Omental fat pad (tissue), 4 donors: ENCODE data around the gene PALD1. TPM values are rescaled to one million over a fixed set of nuclear protein-coding genes. Genes with fewer than 3 reads are reported as not detected.

Experiments
- ATAC-seq: fragments of 150-250 bp; one replicate; pipeline ENCODE4 v1.9.1; 2016; ENCODE audit warnings: mild to moderate bottlenecking, moderate library complexity; ENCODE audit not compliant: low FRiP score
- DNase-seq: peaks from one replicate; pipeline ENCODE4 v3.0.0-alpha.2; 2019; ENCODE audit warnings: low spot score
- total RNA-seq, 4 donors: library from RNA; depleted of rRNA; stranded (reverse); fragments of >200 nt; gene quantifications; one replicate each; pipeline ENCODE4 v1.1.0, GENCODE V29; 2016
- TF ChIP-seq, protein P1 (sequence below), 3 donors: fragments of 450-650 bp; IDR thresholded peaks; one replicate each; pipeline ENCODE4 v1.5.1; 2016 to 2017; ENCODE audit warnings: antibody characterized with exemption in 3 of 3, mild to moderate bottlenecking in 3 of 3, moderate library complexity in 2 of 3

The PALD1 gene
- total RNA-seq, 4 donors from 2014 or later: 3.3 to 12.1 (median 8.0) TPM

DNA sequence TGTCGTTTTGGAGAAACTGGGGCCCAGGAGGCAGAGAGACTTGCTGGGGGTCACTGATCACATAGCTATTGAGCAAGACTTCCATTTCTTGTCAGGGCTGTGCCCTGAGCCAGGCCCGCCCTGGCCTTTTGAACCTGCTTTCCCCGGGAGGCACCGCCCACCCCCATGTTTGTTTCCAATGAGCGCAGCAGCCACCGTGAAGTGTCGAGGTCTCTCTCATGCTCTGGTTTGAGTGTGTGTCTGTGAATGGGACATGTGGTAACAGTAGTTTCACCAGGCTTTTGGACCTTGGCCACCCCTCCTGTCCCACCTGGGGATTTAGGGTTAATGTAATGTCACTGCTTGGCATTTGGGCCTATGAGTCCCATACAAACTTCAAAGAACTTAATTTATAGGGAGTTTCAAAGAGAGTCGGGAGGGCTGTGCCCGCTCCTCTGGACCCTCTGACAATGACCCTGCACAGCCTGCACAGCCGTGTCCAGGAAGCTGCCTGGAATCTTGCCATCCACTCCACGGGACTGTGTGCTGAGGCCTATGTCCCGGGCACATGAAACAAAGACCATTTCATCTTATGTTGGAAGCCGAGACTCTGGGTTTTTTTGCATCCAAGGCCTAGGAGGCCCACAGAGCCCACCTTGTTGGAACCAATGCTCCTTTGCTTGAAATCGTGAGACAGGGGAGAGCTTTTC, 117.7 kb downstream of the PALD1 start:
- no peak for ATAC-seq
- no peak for DNase-seq
- TF ChIP-seq, protein P1, sequence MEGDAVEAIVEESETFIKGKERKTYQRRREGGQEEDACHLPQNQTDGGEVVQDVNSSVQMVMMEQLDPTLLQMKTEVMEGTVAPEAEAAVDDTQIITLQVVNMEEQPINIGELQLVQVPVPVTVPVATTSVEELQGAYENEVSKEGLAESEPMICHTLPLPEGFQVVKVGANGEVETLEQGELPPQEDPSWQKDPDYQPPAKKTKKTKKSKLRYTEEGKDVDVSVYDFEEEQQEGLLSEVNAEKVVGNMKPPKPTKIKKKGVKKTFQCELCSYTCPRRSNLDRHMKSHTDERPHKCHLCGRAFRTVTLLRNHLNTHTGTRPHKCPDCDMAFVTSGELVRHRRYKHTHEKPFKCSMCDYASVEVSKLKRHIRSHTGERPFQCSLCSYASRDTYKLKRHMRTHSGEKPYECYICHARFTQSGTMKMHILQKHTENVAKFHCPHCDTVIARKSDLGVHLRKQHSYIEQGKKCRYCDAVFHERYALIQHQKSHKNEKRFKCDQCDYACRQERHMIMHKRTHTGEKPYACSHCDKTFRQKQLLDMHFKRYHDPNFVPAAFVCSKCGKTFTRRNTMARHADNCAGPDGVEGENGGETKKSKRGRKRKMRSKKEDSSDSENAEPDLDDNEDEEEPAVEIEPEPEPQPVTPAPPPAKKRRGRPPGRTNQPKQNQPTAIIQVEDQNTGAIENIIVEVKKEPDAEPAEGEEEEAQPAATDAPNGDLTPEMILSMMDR (IDR thresholded peaks at IDR 0.05): no peak

DNA sequence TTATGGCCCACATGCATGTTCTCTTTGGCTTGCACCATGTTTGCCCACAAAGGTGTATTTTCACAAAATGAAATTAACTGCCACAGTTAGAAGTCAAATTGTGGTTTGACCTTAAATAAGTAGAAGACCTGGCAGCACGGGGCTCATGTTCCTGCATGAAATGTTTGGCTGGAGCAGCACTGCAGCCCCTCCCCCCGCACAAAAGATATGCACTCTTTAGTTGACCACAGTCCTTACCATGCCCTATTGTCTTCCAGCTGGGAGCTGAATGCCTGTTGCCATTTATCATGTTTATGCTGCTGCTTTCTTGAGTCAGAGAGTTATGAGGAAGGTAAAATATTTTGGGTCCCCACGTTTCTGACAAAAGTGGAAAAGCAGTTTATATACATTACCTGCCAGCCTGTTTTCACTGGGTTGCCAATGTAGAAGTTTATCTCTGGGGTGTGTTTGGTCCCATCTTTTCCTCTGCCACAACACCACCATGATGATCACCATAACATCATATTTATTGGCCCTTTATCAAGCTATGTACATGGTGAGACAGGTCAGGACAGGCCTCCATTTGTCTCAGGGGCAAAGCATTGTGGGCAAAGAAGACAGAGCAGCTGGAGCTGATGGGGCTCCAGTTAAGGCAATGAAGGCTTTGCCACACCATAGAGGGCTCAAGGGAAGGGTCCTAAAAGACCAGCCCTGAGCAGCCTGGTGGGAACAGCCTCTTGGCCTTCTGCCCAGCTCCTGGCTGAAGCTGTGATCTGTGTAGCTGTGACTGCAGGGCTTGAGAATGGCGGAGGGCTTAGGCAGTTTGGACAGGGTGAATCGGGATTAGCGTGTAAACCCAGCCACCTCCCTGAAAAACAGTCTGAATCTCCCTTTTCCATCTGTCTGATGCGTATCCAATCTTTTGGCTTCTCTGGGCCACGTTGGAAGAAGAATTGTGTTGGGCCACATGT, 118.6 kb downstream of the PALD1 start:
- DNase-seq (no peak), ATAC-seq (no peak)
- TF ChIP-seq, protein P1 (IDR thresholded peaks at IDR 0.05): no peak

DNA sequence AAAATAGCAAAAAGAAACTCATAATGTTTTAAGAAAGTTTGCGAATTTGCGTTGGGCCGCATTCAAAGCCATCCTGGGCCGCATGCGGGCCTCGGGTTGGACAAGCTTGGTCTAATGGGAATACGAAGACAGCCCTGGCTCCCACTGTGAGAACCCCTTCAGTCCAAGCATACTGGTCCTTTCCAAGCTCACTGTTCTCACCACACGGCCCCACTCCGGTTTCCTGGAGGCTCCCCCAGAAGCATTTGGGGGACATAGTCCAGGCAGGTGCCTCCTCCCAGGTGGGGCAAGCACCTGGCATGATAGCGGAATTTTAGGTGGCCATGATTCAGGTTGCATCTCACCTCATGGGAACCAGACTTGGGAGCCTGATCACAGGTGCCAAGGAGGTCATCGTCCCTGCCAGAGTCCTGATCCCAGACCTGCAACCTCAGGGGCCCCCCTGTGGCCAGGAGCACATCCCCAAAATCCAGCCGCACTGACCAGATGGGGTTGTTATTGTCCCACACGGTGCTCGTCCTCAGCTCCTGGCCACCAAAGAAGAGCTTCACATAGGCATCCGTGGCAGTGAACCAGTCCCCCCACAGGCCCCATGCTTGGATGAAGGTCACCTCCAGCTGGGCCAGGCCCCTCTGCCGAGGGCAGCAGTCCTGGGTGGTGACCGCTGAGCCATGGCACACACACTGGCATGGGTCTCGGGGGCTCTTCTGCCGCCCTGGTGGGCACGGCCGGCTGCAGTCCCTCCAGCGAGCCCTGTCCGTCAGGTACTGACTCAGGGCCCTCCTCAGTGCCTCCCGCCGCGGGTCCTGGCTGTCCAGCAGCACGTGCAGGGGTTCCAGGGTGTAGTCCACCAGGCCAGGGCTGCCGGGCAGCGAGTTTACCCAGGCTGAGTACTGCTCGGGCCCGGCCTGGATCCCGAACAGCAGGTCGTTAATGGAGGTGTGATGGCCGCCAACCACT, 119.6 kb downstream of the PALD1 start:
- DNase-seq (no peak), ATAC-seq (no peak)
- TF ChIP-seq, protein P1 (IDR thresholded peaks at IDR 0.05): no peak

DNA sequence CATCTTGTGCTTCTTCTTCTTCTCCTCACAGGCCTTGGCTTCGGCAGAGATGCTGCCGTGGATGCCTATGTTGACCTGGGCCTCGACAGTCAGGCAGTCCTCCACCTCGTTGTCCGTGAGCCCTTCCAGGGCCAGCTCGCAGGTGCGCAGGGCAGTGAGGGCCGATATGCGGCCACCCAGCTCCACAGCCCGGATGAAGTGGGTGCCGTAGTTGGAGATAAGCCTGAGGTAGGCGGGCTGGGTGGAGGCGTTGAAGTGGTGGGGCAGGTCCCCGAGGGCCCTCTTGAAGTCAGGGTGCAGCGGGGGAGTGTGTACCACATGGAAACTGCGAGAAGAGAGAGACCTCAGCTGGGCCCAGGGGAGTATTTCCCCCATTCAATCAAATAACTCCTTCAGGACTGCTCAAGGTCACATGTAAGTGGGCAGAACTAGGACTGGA, 120.3 kb downstream of the PALD1 start:
- TF ChIP-seq, protein P1 (IDR thresholded peaks at IDR 0.05): no peak
- ATAC-seq (no peak), DNase-seq (no peak)

DNA sequence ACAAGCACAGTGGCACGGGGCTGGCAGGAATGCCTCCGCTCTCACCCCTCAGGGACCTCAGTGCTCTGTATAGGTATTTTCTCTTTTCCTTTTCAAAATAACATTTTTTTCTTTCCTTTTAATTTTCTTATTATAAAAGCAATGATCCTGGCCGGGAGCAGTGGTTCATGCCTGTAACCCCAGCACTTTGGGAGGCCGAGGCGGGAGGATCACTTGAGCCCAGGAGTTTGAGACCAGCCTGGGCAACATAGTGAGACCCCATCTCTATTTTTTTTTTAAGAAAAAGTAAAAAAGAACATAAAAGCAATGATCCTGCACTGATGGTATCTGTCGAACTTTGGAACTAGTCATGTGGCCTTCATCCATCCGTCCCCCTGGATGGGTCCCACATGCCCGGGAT, 120.8 kb downstream of the PALD1 start:
- no peak for ATAC-seq
- no peak for DNase-seq
- TF ChIP-seq, protein P1 (IDR thresholded peaks at IDR 0.05): no peak

DNA sequence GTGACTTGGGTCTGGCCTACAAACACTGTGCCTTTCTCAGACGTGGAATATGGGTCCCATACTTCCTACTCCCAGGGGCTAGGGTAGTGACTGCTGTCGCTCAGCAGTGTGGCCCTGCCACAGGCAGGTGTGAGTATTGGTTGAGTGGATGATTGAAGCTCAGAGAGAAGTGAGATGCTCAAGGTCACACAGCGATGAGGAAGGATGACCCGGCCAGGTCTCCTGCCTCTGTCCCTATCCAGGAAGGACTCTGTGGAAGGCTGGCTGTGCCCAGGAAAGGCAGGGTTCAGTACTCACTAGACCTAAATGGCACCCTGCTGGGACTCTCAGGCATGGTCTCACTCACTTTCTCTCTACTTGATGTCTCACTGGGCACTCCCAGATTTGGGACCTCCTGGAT, 121.2 kb downstream of the PALD1 start:
- TF ChIP-seq, protein P1 (IDR thresholded peaks at IDR 0.05): no peak
- DNase-seq (no peak), ATAC-seq (no peak)
